K562 (cell line): ENCODE results near the gene ADGRL3. TPM values are rescaled to one million over a fixed set of nuclear protein-coding genes. Genes with fewer than 3 reads are reported as not detected.

Experiments
- ATAC-seq: fragments of 200-7000 bp; cut with Tn5 transposase; 3 replicates; pipeline ENCODE4 v1.9.1; 2020; ENCODE audit warnings: moderate library complexity
- BruUV-seq: library from RNA; stranded (reverse); fragments of 400-500 nt; replicated peaks from 2 replicates; lab custom pipeline; 2021; lab: Mats Ljungman, UMichigan
- CTCF ChIA-PET: fragments of 300-600 bp; formaldehyde crosslinking; extraction: SDS; loops from one replicate; lab custom pipeline; 2021; ENCODE audit warnings: low intra/inter-chr PET ratio; lab: Yijun Ruan, JAX
- POLR2A ChIA-PET: fragments of 300-600, 350-650 bp; sonication (Branson Sonifier 250); formaldehyde crosslinking; extraction: SDS; loops from one replicate; lab custom pipeline; 2021; ENCODE audit warnings: antibody characterized with exemption, inconsistent platforms; lab: Yijun Ruan, JAX
- DNase-seq, 4 experiments: peaks; one replicate each; pipeline versions ENCODE4 v3.0.0 to v3.0.0-alpha.2; 2011 to 2018; ENCODE audit warnings: low spot score in 3 of 4, mixed read lengths in 3 of 4; ENCODE audit errors: extremely low read depth in 1 of 4
- FAIRE-seq: peaks from 2 replicates; lab custom pipeline; 2011; peaks lifted over from hg19 to GRCh38; lab: Jason Lieb, UNC
- H2AFZ ChIP-seq: 2 replicates; pipeline ENCODE4 v1.6.0; 2011; ENCODE audit warnings: low read depth, low read length, control low read depth, inconsistent platforms
- H3K27ac ChIP-seq: fragments of 200-600 bp; 3 replicates; pipeline ENCODE4 v1.8.0; 2011; ENCODE audit warnings: low read depth, mild to moderate bottlenecking, control low read depth, inconsistent platforms, low read length, moderate library complexity, mixed read lengths; ENCODE audit errors: extremely low read depth
- H3K27me3 ChIP-seq, 2 experiments: fragments of 300-600 bp in 1 of 2; 2 replicates in 1 of 2; 3 replicates in 1 of 2; pipeline versions ENCODE4 v1.6.0 to v1.8.0; 2011; ENCODE audit warnings: inconsistent platforms in 2 of 2, low read length in 2 of 2, mild to moderate bottlenecking in 1 of 2, mixed read lengths in 1 of 2, moderate library complexity in 1 of 2; ENCODE audit not compliant: control insufficient read depth in 2 of 2, insufficient read depth in 2 of 2
- H3K36me3 ChIP-seq: fragments of 300-600 bp; 3 replicates; pipeline ENCODE4 v1.8.0; 2011; ENCODE audit warnings: mild to moderate bottlenecking, low read length, inconsistent platforms; ENCODE audit not compliant: control insufficient read depth, insufficient read depth
- H3K4me1 ChIP-seq, 2 experiments: fragments of 200-600 bp in 1 of 2; replicated peaks in 1 of 2; 2 replicates in 1 of 2; 3 replicates in 1 of 2; pipeline versions ENCODE4 v1.5.1 to v1.8.0; 2011; ENCODE audit warnings: inconsistent platforms in 2 of 2, low read length in 2 of 2, mild to moderate bottlenecking in 1 of 2, mixed read lengths in 1 of 2, moderate library complexity in 1 of 2; ENCODE audit not compliant: control insufficient read depth in 2 of 2, insufficient read depth in 2 of 2
- H3K4me2 ChIP-seq: 2 replicates; pipeline ENCODE4 v1.6.1; 2011; ENCODE audit warnings: low read length, control low read depth, inconsistent platforms, mixed read lengths; ENCODE audit not compliant: insufficient read depth
- H3K4me3 ChIP-seq: fragments of 200-600 bp; sonication (generic), shearing (Covaris generic); 2 replicates; pipeline ENCODE4 v1.5.1; 2016; ENCODE audit warnings: control low read depth, inconsistent platforms
- H3K79me2 ChIP-seq: fragments of 200-600 bp; 3 replicates; pipeline ENCODE4 v1.8.0; 2011; ENCODE audit warnings: low read length, inconsistent platforms; ENCODE audit not compliant: control insufficient read depth, insufficient read depth
- H3K9ac ChIP-seq, 2 experiments: 2 replicates each; pipeline versions ENCODE4 v1.6.0 to v1.6.1; 2011; ENCODE audit warnings: low read depth in 2 of 2, low read length in 2 of 2, control low read depth in 1 of 2, inconsistent platforms in 1 of 2, mild to moderate bottlenecking in 1 of 2, mixed read lengths in 1 of 2; ENCODE audit not compliant: insufficient read depth in 1 of 2
- H3K9me1 ChIP-seq: one replicate; pipeline ENCODE4 v1.6.0; 2011; ENCODE audit warnings: inconsistent platforms, mild to moderate bottlenecking, low read length, moderate library complexity; ENCODE audit not compliant: control insufficient read depth, insufficient read depth
- H3K9me3 ChIP-seq: replicated peaks from 2 replicates; pipeline ENCODE4 v1.5.1; 2011; ENCODE audit warnings: low read depth, low read length, inconsistent platforms; ENCODE audit not compliant: control insufficient read depth, insufficient read depth
- H4K20me1 ChIP-seq: replicated peaks from 2 replicates; pipeline ENCODE4 v1.6.1; 2011; ENCODE audit warnings: low read length, inconsistent platforms, mixed read lengths; ENCODE audit not compliant: control insufficient read depth, insufficient read depth
- ASH1L ChIP-seq: fragments of 450-650 bp; IDR thresholded peaks from 2 replicates; pipeline ENCODE4 v1.6.1; 2018; ENCODE audit warnings: borderline replicate concordance, mild to moderate bottlenecking, low read depth; ENCODE audit not compliant: partially characterized antibody
- EWSR1 ChIP-seq: fragments of 450-650 bp; IDR thresholded peaks from 2 replicates; pipeline ENCODE4 v1.6.1; 2018; ENCODE audit warnings: borderline replicate concordance, mild to moderate bottlenecking, low read depth, moderate library complexity; ENCODE audit not compliant: partially characterized antibody
- GTF2A2 ChIP-seq: IDR thresholded peaks from 2 replicates; pipeline ENCODE4 v1.6.1; 2016; ENCODE audit warnings: mild to moderate bottlenecking, missing genetic modification characterization, missing compliant biosample characterization
- MBD2 ChIP-seq: sonication (generic); IDR thresholded peaks from 2 replicates; pipeline ENCODE4 v1.6.1; 2016; ENCODE audit warnings: low read depth, borderline replicate concordance
- MIER1 ChIP-seq: fragments of 450-650 bp; IDR thresholded peaks from 2 replicates; pipeline ENCODE4 v1.6.1; 2016; ENCODE audit warnings: antibody characterized with exemption, mild to moderate bottlenecking, low read depth
- RCOR1 ChIP-seq, 2 experiments: IDR thresholded peaks; 2 replicates each; pipeline ENCODE4 v1.6.1; 2012; ENCODE audit warnings: low read depth in 2 of 2, low read length in 2 of 2, borderline replicate concordance in 1 of 2, improper control_type of control experiment in 1 of 2
- SLC30A9 ChIP-seq: fragments of 250-450 bp; sonication (Bioruptor Pico); IDR thresholded peaks from 2 replicates; pipeline ENCODE4 v1.8.0; 2022; ENCODE audit warnings: mild to moderate bottlenecking, moderate library complexity
- SPI1 ChIP-seq: IDR thresholded peaks from 2 replicates; pipeline ENCODE4 v1.6.1; 2011; ENCODE audit warnings: low read depth, low read length, control low read depth, borderline replicate concordance
- ZNF41 ChIP-seq: fragments of 250-450 bp; sonication (Bioruptor Pico); conservative IDR thresholded peaks from 2 replicates; pipeline ENCODE4 v1.4.0; 2020; ENCODE audit warnings: mild to moderate bottlenecking
- WGBS: fragments of 100-300 bp; shearing (Covaris generic); methylation state at CpG from one replicate; pipeline ENCODE4 v1.1.6; 2016; ENCODE audit warnings: low coverage, mixed read lengths; ENCODE audit not compliant: insufficient coverage; ENCODE audit errors: missing lambda C conversion rate; 5-methylcytosine and 5-hydroxymethylcytosine counted together
- in situ Hi-C: fragments of 300-500 bp; cut with MboI; formaldehyde crosslinking; loops from 4 replicates; pipeline ENCODE4 v1.15.0; 2018; ENCODE audit warnings: inconsistent platforms, mixed read lengths
- intact Hi-C: fragments of 100-400 bp; cut with micrococcal nuclease; formaldehyde crosslinking; loops from 2 replicates; pipeline ENCODE4 v1.14.2; 2022
- polyA plus RNA-seq, 8 experiments: library from polyadenylated mRNA; depleted of rRNA in 4 of 8; stranded (reverse) in 5 of 8; unstranded in 3 of 8; fragments of >200 nt; fragmentation: Nextera tagmentation in 2 of 8; fragmentation: Illumina TruSeq in 1 of 8; extraction: Ambion mirVana in 2 of 8; extraction: Trizol in 1 of 8; gene quantifications; 2 replicates each; pipeline versions ENCODE4 v1.2.1 to v1.2.3, GENCODE V29; 2011 to 2014; ENCODE audit warnings: inconsistent platforms in 1 of 8, missing spikeins in 1 of 8
- total RNA-seq, 7 experiments: library from RNA; depleted of rRNA in 6 of 7; stranded (reverse); fragments of >200 nt in 6 of 7; fragmentation: Illumina TruSeq in 2 of 7; extraction: Trizol in 2 of 7; gene quantifications; 2 replicates each; pipeline versions ENCODE4 v1.2.1 to v1.2.3, GENCODE V29; 2011 to 2021; ENCODE audit warnings: low replicate concordance in 1 of 7
- TF ChIP-seq, protein P1 (sequence below): fragments of 450-650 bp; IDR thresholded peaks from 2 replicates; pipeline ENCODE4 v1.6.1; 2016; ENCODE audit warnings: mild to moderate bottlenecking
- TF ChIP-seq, protein P2 (sequence below): fragments of 450-650 bp; IDR thresholded peaks from one replicate; pipeline ENCODE4 v1.6.1; 2018; ENCODE audit warnings: mild to moderate bottlenecking, moderate library complexity; ENCODE audit not compliant: partially characterized antibody
- TF ChIP-seq, protein P3 (sequence below): fragments of 450-650 bp; formaldehyde crosslinking; IDR thresholded peaks from 2 replicates; pipeline ENCODE4 v1.4.0; 2020; ENCODE audit warnings: mild to moderate bottlenecking, moderate library complexity
- TF ChIP-seq, protein P4 (sequence below): fragments of 450-650 bp; IDR thresholded peaks from 2 replicates; pipeline ENCODE4 v1.7.1; 2018; ENCODE audit warnings: mild to moderate bottlenecking, low read depth; ENCODE audit not compliant: partially characterized antibody

ADGRL3 gene
- total and polyA plus RNA-seq, 9 of the 15 experiments (the other 6 are each of a cell fraction or from before 2014, with no cell fraction given), result 0.03 to 0.14 (median 0.04) TPM; not detected in 2

DNA sequence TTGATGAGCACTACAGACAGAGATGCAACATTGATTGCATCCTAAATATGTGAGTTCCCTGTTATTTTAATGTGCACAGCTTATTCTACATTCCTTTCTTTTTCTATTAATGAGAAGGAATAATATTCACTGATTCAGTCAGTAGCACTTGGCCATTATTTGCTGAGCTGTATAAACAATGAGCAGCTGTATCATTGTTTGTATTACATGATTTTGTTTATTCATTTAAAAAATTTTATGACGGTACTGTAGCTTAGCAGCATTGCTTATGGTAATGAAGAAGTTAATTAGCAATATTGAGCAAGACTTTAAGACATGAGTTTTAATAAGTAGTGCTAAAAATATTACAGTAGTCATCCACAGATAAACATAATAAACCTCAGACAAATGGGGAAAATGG, 582.0 kb downstream of the ADGRL3 start:
- Histone ChIP-seq H3K4me1 (no peaks in the 10 kb centered on the region), H3K27me3 (no peaks in the 10 kb centered on the region), H3K36me3 (no peaks in the 10 kb centered on the region), H3K9ac (no peak overlapping the region), H3K9me1 (no peaks in the 10 kb centered on the region), H3K9me3 (no peaks in the 10 kb centered on the region), H3K4me3 (no peak overlapping the region), H3K79me2 (no peaks in the 10 kb centered on the region), H2AFZ (no peak overlapping the region), H4K20me1 (no peaks in the 10 kb centered on the region), H3K4me2 (no peak overlapping the region), H3K27ac (no peak overlapping the region)
- POLR2A ChIA-PET, result no interaction called here
- DNase-seq, result no peak
- CTCF ChIA-PET, result no interaction called here
- intact Hi-C loops (no loop called here), in situ Hi-C loops (no loop called here)
- WGBS, result 8% methylated on average over 1 of the region's 1 CpG
- BruUV-seq, result no TSS peak
- TF ChIP-seq RCOR1 (IDR thresholded peaks at IDR 0.05; ENCODE audit: borderline replicate concordance in 1 of 2, low read depth in 2 of 2, low read length in 2 of 2) (no peak), MBD2 (no peak), ZNF41 (CRISPR knock-in tag) (no peak), ASH1L (no peak), EWSR1 (no peak), GTF2A2 (no peak), SLC30A9 (no peak), SPI1 (no peak), MIER1 (no peak)
- TF ChIP-seq, protein P1, sequence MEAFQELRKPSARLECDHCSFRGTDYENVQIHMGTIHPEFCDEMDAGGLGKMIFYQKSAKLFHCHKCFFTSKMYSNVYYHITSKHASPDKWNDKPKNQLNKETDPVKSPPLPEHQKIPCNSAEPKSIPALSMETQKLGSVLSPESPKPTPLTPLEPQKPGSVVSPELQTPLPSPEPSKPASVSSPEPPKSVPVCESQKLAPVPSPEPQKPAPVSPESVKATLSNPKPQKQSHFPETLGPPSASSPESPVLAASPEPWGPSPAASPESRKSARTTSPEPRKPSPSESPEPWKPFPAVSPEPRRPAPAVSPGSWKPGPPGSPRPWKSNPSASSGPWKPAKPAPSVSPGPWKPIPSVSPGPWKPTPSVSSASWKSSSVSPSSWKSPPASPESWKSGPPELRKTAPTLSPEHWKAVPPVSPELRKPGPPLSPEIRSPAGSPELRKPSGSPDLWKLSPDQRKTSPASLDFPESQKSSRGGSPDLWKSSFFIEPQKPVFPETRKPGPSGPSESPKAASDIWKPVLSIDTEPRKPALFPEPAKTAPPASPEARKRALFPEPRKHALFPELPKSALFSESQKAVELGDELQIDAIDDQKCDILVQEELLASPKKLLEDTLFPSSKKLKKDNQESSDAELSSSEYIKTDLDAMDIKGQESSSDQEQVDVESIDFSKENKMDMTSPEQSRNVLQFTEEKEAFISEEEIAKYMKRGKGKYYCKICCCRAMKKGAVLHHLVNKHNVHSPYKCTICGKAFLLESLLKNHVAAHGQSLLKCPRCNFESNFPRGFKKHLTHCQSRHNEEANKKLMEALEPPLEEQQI, result no peak
- TF ChIP-seq, protein P2, sequence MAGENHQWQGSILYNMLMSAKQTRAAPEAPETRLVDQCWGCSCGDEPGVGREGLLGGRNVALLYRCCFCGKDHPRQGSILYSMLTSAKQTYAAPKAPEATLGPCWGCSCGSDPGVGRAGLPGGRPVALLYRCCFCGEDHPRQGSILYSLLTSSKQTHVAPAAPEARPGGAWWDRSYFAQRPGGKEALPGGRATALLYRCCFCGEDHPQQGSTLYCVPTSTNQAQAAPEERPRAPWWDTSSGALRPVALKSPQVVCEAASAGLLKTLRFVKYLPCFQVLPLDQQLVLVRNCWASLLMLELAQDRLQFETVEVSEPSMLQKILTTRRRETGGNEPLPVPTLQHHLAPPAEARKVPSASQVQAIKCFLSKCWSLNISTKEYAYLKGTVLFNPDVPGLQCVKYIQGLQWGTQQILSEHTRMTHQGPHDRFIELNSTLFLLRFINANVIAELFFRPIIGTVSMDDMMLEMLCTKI, result no peak
- TF ChIP-seq, protein P3, sequence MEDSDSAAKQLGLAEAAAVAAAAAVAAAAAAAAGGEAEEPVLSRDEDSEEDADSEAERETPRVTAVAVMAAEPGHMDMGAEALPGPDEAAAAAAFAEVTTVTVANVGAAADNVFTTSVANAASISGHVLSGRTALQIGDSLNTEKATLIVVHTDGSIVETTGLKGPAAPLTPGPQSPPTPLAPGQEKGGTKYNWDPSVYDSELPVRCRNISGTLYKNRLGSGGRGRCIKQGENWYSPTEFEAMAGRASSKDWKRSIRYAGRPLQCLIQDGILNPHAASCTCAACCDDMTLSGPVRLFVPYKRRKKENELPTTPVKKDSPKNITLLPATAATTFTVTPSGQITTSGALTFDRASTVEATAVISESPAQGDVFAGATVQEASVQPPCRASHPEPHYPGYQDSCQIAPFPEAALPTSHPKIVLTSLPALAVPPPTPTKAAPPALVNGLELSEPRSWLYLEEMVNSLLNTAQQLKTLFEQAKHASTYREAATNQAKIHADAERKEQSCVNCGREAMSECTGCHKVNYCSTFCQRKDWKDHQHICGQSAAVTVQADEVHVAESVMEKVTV (CRISPR knock-in tag), result no peak
- TF ChIP-seq, protein P4, sequence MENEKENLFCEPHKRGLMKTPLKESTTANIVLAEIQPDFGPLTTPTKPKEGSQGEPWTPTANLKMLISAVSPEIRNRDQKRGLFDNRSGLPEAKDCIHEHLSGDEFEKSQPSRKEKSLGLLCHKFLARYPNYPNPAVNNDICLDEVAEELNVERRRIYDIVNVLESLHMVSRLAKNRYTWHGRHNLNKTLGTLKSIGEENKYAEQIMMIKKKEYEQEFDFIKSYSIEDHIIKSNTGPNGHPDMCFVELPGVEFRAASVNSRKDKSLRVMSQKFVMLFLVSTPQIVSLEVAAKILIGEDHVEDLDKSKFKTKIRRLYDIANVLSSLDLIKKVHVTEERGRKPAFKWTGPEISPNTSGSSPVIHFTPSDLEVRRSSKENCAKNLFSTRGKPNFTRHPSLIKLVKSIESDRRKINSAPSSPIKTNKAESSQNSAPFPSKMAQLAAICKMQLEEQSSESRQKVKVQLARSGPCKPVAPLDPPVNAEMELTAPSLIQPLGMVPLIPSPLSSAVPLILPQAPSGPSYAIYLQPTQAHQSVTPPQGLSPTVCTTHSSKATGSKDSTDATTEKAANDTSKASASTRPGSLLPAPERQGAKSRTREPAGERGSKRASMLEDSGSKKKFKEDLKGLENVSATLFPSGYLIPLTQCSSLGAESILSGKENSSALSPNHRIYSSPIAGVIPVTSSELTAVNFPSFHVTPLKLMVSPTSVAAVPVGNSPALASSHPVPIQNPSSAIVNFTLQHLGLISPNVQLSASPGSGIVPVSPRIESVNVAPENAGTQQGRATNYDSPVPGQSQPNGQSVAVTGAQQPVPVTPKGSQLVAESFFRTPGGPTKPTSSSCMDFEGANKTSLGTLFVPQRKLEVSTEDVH, result no peak
- TF ChIP-seq, all 486 proteins: peak for 0
- no peak for ATAC-seq
- FAIRE-seq, result no peak
